NCI-H524 treated with DMSO at 0.1 percent for 48 hours (cell line): ENCODE measurements around the gene PAM.
A peak's percentile ranks its signal among the peaks of the same experiment; 100 is the strongest.

Source experiments
- DNase-seq: peaks from one replicate; lab custom pipeline; 2025; lab: John Stamatoyannopoulos, UW

Gene PAM

DNA sequence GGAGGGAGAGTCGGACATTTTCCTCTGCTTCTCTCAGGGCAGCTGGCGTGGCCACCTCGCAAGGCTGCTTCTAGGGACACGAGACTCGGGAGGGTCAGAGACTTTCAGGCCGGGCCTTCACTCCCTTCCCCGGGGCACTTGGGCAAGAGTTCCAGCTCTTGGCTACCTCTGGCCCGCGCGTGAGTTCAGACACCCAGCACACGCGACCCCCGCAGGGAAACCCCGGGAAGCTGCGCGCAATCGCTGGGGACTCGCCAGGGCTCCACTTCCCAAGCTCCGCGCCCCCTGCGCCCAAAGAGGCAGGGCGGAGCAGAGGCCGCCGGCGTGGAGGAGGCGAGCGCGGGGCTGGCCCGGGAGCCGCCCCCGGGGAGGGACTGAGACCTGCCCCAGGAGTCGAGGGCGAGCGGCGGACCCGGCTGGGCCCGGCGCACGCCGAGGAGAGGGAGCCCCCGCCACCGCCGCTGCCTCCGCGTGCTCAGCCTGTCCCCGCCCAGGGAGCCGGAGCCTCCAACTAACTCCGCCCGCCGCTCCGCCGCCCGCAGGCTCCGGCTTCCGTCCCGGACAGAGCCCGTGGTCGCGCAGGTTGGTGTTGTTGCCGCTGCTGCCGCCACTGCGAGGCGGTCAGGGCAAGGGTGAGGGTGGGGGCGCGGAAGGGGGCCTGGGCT lies at the start of gene PAM:
Gene PAM, plus strand, starts transcription at position 539 of the 665 bp plus-strand sequence. CDS start 110,891 bp downstream, outside the sequence.
- DNase-seq: no peak

DNA sequence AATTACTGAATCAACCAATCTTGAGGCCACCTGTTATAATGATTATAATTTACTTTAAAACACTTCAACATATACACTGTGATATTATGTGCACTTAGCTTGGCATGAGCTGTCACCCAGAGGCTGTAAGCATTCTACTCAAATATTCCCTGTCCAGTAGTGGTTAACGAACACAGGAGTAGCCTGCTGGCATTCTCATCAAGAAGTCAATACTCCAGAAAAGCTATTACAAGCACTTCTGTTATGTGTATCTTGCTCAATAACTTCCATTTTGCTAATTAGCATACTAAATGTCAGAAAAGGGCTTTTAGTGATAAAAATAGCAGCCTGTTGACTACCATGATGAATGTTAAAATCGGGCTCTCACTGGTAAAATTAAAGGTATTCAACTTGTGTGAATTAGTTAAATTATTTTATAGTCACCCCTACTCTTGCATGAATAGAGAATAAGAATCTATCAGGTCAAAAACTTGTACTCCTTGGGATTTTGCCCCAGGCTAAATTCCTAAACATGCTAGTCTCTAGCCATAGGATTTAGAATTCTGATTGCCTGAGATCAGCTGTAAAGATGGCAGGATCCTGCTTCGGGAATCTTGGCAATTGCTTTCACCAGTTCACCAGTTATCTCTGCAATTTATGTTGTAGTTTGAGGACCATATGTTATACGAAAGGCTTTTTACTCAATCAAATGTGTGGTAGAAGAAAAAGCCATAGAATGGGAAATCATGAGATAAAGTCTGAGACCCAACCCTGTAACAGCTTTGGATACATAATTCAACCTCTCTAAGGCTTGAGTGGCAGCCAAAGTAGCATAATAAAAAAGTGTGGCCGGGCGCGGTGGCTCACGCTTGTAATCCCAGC lies 43.4 kb upstream of the PAM start:
- DNase-seq: no peak

DNA sequence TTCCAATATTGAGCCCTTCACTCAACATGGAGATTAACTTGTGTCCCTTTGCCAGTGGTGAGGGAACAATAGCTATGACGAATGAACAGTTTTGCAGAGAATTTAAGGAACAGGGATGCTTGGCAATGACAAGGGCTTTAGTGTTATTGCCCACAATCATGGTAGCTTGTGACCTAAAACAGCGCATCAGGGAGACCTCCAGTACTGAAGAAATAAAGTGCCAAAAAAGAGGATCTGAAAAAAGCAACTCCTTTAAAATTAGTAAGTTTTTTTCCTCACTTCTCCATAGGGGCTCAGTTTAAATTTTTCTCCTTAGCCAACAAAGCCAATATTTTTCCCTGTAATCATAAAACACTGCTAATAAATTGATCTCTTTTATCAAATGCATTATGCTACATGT lies 41.8 kb upstream of the PAM start:
- DNase-seq: no peak

DNA sequence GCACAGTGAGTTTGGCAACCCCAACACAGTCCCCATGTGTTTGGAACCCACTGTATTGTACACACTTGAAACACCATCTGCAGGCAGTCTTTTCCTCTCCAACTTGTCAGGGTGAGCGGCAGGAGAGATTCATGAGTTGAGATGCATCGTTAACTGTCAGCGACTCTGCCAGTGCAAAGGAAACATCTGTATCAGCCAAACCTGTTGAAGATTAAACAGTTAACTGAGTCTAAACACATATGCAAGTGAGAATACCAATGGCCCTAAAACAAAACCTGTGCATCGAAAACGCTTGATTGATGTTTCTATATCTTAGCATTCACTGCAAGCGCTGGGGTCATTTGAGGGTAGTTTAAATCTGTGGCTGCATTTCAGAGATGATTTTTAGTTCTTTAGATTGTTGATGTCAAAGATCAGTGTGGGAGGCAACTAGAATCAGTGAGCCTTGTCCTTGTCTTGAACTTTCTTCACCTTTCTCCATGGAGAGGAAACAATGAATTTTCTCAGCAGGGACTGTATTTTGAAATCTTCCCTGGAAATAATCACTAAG lies 41.3 kb upstream of the PAM start:
- no peak for DNase-seq

DNA sequence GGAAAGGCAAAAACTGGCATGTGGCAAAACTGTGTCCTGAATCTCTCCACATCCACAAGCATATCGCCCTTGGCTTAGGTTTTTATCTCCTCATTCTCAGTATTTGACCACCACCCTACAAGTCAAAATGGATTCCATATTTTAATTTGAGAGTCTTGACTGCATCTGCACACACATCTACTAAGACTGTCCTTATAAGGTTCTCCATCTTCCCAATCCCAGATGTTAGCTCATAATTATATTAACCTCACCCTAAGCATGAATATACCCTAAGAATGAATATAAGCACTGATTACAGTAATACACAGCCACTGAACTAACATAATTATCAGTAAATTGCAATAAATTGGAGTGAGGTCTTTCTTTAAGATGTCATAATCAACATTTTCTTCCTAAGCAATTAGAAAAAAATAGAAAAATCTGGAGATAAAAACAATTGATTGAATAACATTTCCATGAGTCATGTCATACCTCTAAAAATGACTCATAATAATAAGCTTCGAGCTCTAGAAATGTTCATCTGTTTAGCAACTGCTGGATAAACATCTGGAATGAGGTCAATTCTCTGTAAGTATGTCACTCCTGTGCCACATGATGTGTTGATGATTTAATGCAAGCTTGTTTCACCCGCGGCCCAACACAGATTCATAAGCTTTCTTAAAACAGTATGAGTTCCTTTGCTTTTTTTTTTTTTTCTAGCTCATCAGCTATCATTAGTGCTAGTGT lies 39.9 kb upstream of the PAM start:
- DNase-seq: no peak

DNA sequence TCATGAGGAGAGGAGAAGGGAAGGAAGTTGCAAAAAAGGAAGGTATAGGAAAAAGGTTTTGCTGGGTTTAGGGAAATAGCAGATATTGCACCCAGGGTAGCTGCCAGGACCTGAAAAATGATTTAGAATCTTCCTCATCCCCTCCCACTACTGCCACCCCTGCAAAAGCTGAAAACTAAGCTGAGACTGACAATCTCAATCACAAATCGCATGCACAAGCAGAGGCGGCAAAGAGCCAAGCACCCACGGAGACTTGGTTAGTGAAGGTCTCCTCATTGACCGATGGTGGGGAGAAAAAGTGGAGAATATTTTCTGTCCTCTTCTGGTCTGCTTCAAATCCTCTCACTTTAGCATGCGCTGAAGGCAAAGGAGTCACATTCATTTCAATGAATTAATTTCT lies 39.1 kb upstream of the PAM start:
- DNase-seq: no peak

DNA sequence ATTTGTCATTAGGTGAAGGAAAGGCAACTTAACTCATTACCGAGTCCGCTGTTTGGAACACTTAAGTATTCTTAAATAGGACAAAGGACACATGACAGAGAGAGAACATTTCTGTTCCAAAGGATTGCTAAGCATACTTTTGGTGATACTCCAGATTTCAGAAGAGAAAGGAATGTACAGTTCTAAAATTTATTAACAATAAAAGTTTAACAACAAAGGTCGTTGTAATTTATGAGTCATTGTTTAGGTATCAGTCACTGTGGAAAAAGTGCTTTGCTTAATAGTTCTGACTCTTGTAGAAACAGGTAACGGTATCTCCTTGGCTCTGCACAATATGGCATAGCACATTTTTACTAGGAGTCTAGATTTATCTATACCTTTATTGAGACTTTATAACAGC lies 36.3 kb upstream of the PAM start:
- DNase-seq: no peak

DNA sequence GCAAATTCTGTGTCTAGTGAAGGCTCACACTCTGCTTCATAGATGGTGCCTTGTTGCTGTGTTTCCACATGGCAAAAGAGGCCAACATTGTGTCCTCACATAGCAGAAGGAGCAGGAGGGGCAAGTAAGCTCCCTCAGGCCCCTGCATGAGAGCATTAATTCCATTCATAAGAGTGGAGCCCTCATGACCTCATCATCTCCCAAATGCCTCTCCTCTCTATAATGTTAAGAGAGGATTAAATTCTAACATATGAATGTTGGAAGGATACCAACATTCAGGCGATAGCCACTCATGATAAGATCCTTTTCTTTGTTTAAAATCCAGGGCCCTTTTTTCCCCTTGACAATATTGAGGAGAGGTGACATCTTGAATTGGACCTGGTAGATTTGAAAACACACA lies 35.2 kb upstream of the PAM start:
- DNase-seq: peak; percentile 67

DNA sequence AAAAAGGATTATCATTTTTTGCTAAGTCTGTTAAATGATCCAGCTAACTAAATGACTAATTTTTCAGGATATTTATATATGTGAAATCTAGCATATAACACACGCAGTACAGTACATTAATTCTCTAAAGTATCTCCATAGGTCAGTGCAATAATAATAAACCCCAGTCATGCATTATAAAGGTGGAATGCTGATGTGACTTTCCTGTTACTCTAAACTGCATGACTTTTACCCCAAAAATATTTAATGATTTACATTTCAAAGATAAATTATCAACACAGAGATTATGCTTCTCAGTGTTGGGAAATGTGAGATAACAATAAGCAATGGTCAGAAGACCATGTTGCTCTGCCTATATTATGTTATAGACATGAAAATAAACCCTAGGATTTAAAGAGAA lies 34.1 kb upstream of the PAM start:
- DNase-seq: no peak

DNA sequence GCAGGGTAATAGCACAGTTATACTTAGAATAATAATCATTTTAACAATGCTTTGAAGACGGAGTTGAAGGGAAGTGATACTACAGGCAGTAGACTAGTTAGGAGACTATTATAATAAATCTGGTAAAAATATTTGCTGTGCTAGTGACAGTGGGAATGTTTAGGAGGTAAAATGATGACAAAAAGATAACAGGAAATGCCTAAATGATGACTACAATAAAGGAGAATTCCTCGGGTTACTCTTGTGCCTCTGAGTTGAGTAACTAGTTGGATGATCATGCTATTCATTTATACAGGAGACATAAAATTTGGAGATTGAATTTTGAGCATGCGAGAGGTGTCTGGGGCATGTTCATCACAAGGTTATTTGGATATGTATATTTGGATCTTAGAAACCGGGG lies 32.2 kb upstream of the PAM start:
- no peak for DNase-seq

DNA sequence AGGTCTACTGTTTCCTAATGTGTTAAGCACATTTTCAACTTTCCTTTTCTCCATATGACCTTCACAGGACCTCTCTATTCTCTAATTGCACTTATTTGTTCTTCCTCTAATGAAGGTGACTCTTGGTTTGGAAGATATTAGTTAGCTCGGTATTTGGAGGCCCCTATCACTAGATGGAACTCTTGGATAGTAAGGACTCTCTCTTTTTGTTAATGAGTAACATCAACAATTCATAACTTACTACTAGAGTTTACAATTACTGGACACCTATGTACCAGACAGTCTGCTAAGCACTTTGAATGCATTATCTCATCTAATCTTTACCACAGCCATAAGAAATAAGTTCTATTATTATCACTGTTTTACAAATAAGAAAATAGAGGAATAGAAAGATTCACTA lies 23.4 kb upstream of the PAM start:
- no peak for DNase-seq

DNA sequence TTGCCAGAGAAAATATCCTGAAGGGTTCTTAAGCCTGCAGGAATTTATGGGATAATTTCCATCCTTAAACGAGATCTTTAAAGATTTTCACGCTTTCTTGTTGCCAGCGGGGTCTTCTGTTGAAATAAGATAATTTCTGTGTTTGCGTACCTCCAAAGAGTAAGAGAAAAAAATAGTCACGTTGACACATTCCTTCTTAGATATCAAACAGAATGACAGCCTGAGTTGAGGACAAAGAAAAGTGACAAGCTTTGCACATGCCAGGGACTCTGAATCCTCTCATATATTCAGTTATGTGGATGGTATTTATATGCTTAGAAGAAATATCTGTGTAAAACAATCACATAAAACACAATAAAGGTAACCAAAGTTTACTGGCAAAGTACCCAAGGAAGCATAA lies 21.6 kb upstream of the PAM start:
- DNase-seq: no peak

DNA sequence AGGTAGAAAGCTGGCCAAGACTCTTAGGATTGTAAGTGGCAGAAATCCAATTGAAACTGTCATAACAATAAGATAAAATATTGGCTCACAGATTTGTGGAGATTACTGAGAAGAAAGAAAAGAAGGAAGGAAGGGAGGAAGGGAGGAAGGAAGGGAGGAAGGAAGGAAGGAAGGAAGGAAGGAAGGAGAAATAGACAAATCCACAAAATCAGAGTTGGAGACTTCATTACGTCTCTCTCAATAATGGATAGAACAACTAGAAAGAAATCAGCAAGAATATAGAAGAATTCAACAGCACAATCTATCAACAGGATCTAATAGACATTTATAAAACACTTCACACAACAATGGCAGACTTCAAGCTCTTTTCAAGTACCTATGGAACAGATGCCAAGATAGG lies 17.9 kb upstream of the PAM start:
- peak; percentile 73 for DNase-seq

DNA sequence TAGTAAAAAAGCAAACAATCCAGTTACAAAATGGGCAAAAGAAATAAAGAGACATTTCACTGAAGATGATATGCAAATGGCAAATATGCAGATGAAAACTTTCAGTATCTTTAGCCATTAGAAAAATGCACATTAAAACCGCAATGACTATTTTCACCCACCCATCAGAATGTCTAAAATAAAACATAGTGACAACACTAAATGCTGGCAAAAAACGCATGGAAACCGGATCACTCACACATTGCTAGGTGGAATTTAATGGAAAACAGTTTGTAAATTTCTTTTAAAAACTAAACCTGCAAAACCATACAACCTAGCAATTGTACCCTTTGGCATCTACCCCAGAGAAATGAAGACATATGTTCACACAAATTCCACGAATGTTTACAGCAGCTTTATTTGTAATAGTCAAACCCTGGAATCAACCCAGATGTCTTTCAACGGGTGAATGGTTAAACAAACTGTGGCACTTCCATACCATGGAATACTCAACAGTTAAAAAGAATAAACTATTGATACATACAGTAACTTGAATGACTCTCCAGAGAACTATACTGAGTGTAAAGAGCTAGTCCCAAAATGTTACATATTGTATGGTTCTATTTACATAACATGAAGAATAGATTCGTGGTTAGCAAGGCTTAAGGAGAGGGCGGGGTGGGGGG lies 17.2 kb upstream of the PAM start:
- DNase-seq: no peak

DNA sequence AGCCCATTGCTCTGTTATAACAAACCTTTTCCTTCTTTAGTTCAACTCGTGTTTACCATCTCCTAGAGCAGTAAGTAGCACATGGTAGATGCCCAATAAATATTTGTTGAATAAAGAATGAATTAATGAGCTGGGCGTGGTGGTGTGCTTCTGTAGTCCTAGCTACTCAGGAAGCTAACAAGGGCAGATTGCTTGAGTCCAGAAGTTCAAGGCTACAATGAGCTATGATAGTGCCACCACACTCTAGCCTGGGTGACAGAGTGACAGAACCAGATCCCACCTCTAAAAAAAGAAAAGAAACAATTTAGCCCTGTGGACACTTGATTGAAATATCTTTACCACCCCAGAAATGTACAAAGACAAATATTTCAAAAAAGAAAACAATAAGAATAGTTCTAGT lies 14.6 kb upstream of the PAM start:
- no peak for DNase-seq

DNA sequence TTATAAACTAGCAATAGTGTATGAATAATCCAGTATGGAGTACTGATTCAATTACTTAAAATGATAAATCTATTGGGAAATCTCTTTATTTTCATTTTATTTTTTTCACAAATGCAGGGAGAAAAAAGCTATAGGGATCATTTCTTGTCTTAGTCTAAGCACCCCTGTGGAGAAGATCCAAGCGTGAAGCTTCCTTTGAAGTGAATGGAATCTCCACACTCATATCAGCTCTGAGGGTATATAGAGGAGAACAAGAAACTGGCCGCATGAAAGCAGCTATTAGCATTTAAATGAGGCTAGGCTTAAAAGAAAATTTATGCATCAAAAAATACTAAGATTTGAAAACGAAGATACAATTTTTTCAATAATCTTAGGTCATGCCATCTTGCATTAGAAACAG lies 12.9 kb upstream of the PAM start:
- DNase-seq: no peak

DNA sequence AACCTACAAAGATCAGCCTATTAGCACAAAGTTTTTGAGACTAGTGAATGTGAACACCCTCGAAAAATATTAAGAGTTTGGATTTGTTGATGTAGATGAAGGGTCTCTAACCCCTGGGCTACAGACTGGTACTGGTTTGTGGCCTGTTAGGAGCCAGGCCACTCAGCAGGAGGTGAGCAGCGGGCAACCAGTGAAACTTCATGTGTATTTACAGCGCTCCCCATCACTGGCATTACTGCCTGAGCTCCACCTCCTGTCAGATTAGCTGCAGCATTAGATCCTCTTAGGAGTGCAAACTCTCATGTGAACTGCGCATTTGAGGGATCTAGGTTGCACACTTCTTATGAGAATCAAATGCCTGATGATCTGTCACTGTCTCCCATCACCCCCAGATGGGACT lies 11.2 kb upstream of the PAM start:
- DNase-seq: no peak

DNA sequence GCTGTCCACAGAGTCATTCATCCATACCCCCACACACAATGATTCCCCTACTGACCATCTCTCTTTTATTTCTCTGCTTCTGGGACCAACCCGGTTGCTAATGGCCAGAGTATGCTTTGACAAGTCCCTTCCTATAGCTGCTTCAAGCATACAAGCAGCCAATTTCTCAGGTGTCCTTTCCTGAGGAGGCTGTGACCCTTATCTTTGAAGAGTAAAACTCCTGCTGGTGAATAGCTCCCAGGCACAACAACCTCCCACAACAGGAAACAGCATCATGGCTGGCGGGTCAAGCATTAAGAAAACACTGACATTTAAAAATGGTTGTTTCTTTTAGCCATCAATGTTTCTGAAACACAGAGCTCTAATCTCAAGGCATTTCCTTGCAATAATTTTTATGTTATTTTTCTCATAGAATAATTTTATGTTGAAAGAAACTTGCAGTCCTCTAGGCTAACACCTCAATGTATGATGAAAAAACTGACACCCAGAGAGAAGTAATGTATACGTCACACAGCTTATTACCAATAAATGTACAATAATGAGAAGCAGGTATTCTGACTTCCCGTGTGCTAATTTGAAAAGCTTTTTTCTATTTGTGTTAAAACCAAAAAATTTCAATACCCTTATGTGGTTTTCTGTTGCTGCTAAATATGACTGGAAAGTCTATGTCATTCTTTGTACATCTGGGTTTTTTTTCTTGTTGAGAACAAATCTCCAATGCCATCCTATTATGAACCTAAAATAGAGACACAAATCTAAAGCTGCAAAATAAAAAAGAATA lies 7.5 kb upstream of the PAM start:
- DNase-seq: no peak

DNA sequence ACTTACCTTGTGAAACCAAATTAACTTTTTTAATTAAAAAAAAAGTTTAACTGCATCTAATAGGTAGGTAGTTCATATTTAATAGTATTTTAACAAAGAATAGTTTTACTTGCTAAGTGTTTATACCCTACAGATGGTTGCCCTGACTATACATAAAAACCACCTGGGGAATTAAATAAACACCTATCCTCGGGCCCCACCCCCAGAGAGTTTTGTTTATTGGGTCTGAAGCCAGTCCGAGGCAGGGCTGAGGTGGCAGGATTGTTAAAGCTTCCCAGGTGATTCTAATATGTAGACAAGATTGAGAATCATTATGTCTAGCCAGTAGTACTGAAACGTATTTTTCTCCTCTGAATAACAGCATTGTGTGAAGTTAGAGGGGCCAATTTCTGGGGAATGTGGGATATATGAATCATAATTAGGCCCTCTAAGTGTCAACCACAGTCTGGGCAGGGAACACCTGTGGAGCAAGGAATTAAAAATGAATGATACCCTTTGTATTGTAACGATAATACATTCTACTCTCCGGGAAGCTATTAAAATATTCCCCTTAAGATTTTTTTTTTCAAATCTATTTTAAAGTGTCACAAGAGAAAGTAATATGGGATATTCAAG lies 5.6 kb upstream of the PAM start:
- DNase-seq: no peak

DNA sequence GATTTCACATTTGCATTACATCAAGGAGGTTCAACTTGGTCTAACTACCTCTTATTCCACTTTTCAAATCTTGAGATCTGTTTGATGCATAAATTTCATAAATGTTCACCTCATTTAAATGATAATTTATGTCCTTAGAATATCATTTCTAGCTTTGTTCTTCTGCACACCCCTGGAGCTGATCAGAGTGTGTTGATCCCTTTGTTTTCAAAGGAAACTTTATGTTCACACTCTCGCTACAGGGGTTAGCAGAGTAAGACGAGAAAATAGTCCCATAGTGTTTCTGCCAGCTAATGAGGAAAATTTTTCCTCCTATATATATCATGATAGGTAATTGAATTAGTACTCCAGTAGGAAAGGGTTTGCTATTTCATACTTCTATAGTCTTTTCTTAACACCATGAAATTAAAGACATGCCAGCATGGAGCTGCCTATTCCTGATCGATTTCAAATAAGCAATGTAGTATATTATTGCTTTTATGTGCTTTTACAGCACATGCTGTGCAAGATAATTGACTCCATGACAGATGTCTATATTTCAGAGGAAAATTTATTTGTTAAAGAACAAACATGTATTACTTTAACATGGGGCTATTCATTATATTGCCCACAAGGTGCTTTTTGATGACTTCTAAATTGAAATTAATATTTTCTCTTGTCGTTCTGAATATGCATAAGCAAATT lies 4.8 kb upstream of the PAM start:
- DNase-seq: no peak
